ENCODE results near the gene PAK6.

Gene PAK6

DNA sequence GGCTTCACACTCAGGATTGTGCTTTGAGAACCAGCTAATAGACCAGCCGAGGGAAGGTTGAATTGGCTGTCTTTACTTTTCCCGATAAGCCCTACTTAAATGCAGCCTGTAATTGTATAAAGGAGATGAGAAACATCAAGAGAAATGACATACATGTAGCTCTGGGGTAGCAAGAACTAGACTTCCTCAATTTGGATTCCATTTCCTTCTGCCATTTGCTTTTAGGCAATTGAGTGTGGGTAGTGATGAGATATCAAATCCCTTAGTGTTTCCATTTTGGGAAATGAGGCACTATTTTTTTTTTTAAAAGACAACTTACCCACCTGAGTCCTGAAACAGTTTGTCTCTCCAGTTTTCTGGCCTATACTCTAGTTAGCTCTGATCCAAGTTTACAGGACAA is 86.8 kb downstream of the PAK6 start:
- TF ChIP-seq, protein P1, sequence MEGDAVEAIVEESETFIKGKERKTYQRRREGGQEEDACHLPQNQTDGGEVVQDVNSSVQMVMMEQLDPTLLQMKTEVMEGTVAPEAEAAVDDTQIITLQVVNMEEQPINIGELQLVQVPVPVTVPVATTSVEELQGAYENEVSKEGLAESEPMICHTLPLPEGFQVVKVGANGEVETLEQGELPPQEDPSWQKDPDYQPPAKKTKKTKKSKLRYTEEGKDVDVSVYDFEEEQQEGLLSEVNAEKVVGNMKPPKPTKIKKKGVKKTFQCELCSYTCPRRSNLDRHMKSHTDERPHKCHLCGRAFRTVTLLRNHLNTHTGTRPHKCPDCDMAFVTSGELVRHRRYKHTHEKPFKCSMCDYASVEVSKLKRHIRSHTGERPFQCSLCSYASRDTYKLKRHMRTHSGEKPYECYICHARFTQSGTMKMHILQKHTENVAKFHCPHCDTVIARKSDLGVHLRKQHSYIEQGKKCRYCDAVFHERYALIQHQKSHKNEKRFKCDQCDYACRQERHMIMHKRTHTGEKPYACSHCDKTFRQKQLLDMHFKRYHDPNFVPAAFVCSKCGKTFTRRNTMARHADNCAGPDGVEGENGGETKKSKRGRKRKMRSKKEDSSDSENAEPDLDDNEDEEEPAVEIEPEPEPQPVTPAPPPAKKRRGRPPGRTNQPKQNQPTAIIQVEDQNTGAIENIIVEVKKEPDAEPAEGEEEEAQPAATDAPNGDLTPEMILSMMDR (IDR thresholded peaks at IDR 0.05; ENCODE audit: control insufficient read depth, insufficient read depth, low read depth, low read length, missing control alignments) = no peak
- no peak for DNase-seq (ENCODE audit: low read depth)
- H3K4me3 ChIP-seq (ENCODE audit: control insufficient read depth, low read depth, low read length) = no peak overlapping the region

All from AG09309 (cell line).